HG02759 (cell line): Measurements from ENCODE around the gene ITCH.
"Not testable (repeated sequence)": the region's sequence is repeated elsewhere in the genome, so short reads cannot be mapped to it uniquely, and the experiment has no call there.

Experiments
- ATAC-seq: cut with Tn5 transposase; IDR thresholded peaks from one replicate; pipeline ENCODE4 v1.9.1; 2021; ENCODE audit warnings: mild to moderate bottlenecking, moderate library complexity; ENCODE audit not compliant: unreplicated experiment

The ITCH gene

GRCh38 chr20:34377072-34377847 lies 14.2 kb downstream of the ITCH start:
- peak; percentile 88 for ATAC-seq

- no peak for ATAC-seq
Observed at GRCh38 chr20:34382174-34382573, 19.1 kb downstream of the ITCH start.

- not testable (repeated sequence) for ATAC-seq
Observed at GRCh38 chr20:34382877-34383455, 19.9 kb downstream of the ITCH start.

GRCh38 chr20:34385464-34385863 lies 22.4 kb downstream of the ITCH start:
- ATAC-seq, result no peak

GRCh38 chr20:34388000-34388399 lies 24.9 kb downstream of the ITCH start:
- ATAC-seq, result no peak

- no peak for ATAC-seq
Observed at GRCh38 chr20:34388678-34389077, 25.6 kb downstream of the ITCH start.

GRCh38 chr20:34389206-34389953 lies 26.3 kb downstream of the ITCH start:
- no peak for ATAC-seq

- no peak for ATAC-seq
Observed at GRCh38 chr20:34389954-34390555, 27.0 kb downstream of the ITCH start.

GRCh38 chr20:34396408-34396807 lies 33.3 kb downstream of the ITCH start:
- ATAC-seq, result no peak

GRCh38 chr20:34397096-34397495 lies 34.0 kb downstream of the ITCH start:
- ATAC-seq, result no peak

- not testable (repeated sequence) for ATAC-seq
Observed at GRCh38 chr20:34400776-34401175, 37.7 kb downstream of the ITCH start.

- no peak for ATAC-seq
Observed at GRCh38 chr20:34401741-34402455, 38.8 kb downstream of the ITCH start.

GRCh38 chr20:34402461-34402860 lies 39.4 kb downstream of the ITCH start:
- ATAC-seq, result no peak

GRCh38 chr20:34403063-34403827 lies 40.2 kb downstream of the ITCH start:
- ATAC-seq, result no peak

- ATAC-seq, result no peak
Observed at GRCh38 chr20:34403908-34404307, 40.8 kb downstream of the ITCH start.

GRCh38 chr20:34404803-34405202 lies 41.7 kb downstream of the ITCH start:
- no peak for ATAC-seq

GRCh38 chr20:34405247-34405651 lies 42.2 kb downstream of the ITCH start:
- not testable (repeated sequence) for ATAC-seq

- not testable (repeated sequence) for ATAC-seq
Observed at GRCh38 chr20:34405942-34406341, 42.9 kb downstream of the ITCH start.

GRCh38 chr20:34407962-34408474 lies 44.9 kb downstream of the ITCH start:
- no peak for ATAC-seq

GRCh38 chr20:34410336-34410735 lies 47.3 kb downstream of the ITCH start:
- ATAC-seq, result no peak
